ENCODE results near the gene RLN1.

DNA sequence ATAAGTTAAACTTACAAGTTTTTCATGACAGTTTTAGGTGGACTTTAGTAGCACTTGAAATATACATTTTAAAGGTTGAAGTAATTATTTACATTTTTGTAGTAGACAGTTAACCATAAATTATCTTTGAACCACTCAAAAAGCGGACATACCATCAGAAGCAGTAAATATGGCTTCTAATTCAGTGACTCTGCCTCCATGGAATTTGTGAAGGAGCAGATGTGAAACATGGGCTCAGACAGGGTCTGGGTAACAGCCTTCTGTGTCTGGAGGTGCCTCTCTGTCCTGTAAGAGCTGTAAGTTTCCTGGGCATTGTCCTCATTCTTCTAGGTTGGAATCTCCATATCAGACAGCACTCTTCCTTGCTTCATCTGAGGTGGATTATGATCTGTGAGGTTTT lies 47.5 kb downstream of the RLN1 start:
- TF ChIP-seq E2F6 (IDR thresholded peaks at IDR 0.05; ENCODE audit: borderline replicate concordance, low read depth) (no peak), FOXS1 (CRISPR knock-in tag; IDR thresholded peaks at IDR 0.05) (no peak), FOSL2 (IDR thresholded peaks at IDR 0.05) (no peak), FOSL2 (CRISPR knock-in tag; IDR thresholded peaks at IDR 0.05) (no peak), MAX (IDR thresholded peaks at IDR 0.05) (no peak), RAD21 (conservative IDR thresholded peaks at IDR 0.05 in 1 of 2, IDR thresholded peaks at IDR 0.05 in 1 of 2) (no peak), POLR2AphosphoS2 (conservative IDR thresholded peaks at IDR 0.05; ENCODE audit: low read length) (no peak)
- TF ChIP-seq, protein P1, sequence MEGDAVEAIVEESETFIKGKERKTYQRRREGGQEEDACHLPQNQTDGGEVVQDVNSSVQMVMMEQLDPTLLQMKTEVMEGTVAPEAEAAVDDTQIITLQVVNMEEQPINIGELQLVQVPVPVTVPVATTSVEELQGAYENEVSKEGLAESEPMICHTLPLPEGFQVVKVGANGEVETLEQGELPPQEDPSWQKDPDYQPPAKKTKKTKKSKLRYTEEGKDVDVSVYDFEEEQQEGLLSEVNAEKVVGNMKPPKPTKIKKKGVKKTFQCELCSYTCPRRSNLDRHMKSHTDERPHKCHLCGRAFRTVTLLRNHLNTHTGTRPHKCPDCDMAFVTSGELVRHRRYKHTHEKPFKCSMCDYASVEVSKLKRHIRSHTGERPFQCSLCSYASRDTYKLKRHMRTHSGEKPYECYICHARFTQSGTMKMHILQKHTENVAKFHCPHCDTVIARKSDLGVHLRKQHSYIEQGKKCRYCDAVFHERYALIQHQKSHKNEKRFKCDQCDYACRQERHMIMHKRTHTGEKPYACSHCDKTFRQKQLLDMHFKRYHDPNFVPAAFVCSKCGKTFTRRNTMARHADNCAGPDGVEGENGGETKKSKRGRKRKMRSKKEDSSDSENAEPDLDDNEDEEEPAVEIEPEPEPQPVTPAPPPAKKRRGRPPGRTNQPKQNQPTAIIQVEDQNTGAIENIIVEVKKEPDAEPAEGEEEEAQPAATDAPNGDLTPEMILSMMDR (IDR thresholded peaks at IDR 0.05): no peak
